Mammary epithelial cell (primary cell): ENCODE measurements around the gene E2F1.

Experiments used
- CTCF ChIP-seq, 2 donors: IDR thresholded peaks in 1 of 2; conservative IDR thresholded peaks in 1 of 2; 2 replicates each; pipeline ENCODE4 v1.5.1; 2011 to 2012; ENCODE audit warnings: inconsistent platforms in 2 of 2, low read length in 2 of 2, mild to moderate bottlenecking in 2 of 2, control low read depth in 1 of 2, low read depth in 1 of 2; ENCODE audit not compliant: insufficient read depth in 1 of 2; ENCODE audit errors: extremely low read depth in 1 of 2
- EZH2 ChIP-seq: IDR thresholded peaks from 2 replicates; pipeline ENCODE4 v1.6.1; 2012; ENCODE audit warnings: low read length, inconsistent platforms, borderline replicate concordance

GRCh38 chr20:33640287-33640686 is 45.9 kb downstream of the E2F1 start:
- TF ChIP-seq CTCF (conservative IDR thresholded peaks at IDR 0.05 in 1 of 2, IDR thresholded peaks at IDR 0.05 in 1 of 2; ENCODE audit: extremely low read depth in 1 of 2, insufficient read depth in 1 of 2, low read depth in 1 of 2, low read length in 2 of 2) = no peak
- no peak for TF ChIP-seq EZH2
